Cortex of kidney (tissue), 1 donor: ENCODE results near the gene ADORA1.

Source experiments
- DNase-seq: peaks from one replicate; lab custom pipeline; 2025; lab: John Stamatoyannopoulos, UW

The ADORA1 gene

DNA sequence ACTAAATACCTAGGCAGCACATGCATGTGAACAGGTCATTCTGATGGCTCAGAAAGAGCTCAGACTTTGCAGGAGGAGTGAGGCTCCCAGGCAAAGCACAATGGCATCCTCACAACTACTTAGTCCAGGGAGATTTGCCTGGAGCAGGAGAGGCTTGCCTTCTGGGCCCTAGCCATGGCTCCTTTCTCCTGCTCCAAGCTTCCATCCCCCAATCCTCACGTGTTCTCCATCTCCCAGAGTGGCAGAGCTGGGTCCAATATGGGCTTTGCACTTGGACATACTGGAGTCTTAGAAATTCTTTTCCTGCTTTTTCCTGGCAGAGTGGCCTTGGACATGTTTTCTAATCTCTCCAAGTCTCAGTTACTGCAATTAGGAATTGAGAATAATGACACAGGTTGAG lies 32.3 kb downstream of the ADORA1 start:
- no peak for DNase-seq

DNA sequence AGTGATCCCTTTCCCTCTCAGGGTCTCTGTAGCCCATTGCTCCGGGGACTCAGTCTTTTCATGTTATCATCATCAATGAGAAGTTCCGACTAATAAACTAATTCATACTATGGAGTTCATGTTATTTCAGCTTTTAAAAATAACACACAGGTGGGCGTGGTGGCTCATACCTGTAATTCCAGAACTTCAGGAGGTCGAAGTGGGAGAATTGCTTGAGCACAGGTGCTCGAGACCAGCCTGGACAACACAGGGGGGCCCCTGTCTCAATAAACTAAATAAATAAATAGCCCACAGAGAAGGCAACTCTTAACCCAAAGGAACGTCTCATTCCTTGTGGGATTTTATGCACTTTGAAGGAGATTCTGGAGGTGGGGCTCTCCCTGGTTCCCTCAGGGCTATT lies 33.6 kb downstream of the ADORA1 start:
- no peak for DNase-seq

DNA sequence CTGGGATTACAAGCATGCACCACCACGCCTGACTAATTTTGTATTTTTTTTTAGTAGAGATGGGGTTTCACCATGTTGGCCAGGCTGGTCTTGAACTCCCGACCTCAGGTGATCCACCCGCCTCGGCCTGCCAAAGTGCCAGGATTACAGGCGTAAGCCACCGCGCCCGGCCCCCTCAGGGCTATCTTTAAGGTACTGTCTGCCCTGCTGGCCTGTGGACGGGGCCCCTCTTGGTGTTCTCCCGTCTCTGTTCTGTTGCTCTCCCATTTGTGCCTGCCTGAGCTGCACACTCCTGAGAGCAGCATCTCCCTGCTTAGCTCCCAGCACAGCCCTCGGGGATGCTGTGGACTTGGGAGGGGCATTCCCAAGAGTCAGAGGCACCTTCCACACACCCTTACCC lies 34.2 kb downstream of the ADORA1 start:
- DNase-seq, result no peak

DNA sequence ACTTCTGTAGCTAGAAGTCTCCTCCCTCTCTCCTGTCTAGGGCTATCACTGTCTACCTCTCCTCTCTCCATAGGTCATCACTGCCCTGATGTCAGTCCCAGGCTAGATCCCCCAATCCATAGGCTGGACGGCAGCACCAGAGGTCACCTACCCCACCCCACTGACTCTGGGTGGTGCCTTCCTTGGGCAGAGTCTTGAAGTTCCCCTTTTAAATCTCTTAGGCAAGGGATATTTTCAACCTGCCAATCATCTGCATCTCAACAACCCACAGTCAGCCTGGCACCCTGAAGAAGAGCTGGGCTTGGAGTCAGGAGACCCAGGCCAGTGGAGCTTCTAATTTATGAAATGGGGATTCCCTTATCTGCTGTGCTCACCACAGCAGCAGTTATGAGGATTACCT lies 34.9 kb downstream of the ADORA1 start:
- DNase-seq, result no peak

DNA sequence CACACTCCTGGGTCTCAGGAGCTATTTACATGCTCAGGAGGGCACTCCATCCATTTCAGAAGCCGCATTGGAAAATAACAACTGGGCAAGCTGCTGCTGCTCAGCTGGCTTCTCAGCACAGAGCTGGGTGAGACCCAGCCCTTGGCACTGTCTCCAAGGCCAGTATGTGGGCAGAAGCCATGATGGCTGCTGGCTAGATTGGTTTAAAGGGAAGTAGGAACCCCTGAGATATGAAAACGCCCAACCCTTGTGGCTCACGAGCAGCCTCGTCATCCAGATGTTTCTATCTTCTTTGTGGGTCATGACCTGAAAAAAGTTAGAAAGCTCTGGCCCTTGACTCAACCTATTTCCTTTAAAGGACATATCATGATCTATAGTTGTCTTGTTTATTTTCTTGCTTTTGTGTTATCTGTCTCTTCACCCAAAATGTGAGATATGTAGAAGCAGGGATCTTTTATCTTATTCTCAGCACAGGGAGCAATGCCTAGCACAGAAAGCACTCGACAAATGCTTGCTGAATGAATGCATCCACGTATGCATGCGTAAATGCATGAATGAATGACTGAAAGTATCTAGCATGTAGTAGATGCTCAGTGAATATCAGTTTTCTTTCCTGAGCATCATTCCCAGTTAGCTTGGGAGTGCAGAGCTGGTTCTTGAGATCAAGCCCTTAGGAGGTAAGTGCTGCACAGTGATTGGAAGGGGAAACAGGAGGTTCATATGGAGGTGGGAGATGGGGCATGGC lies 36.5 kb downstream of the ADORA1 start:
- DNase-seq, result no peak

DNA sequence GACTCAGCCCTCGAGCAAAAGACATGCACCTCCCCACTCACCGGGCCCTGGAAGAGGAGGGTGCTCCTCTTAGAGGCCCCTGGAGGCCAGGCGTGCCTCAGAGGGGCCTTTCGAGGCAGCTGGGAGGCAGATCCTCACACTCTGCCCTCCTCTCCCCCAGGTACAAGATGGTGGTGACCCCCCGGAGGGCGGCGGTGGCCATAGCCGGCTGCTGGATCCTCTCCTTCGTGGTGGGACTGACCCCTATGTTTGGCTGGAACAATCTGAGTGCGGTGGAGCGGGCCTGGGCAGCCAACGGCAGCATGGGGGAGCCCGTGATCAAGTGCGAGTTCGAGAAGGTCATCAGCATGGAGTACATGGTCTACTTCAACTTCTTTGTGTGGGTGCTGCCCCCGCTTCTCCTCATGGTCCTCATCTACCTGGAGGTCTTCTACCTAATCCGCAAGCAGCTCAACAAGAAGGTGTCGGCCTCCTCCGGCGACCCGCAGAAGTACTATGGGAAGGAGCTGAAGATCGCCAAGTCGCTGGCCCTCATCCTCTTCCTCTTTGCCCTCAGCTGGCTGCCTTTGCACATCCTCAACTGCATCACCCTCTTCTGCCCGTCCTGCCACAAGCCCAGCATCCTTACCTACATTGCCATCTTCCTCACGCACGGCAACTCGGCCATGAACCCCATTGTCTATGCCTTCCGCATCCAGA lies 37.7 kb downstream of the ADORA1 start:
- DNase-seq, result no peak

DNA sequence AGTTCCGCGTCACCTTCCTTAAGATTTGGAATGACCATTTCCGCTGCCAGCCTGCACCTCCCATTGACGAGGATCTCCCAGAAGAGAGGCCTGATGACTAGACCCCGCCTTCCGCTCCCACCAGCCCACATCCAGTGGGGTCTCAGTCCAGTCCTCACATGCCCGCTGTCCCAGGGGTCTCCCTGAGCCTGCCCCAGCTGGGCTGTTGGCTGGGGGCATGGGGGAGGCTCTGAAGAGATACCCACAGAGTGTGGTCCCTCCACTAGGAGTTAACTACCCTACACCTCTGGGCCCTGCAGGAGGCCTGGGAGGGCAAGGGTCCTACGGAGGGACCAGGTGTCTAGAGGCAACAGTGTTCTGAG lies 38.3 kb downstream of the ADORA1 start:
- DNase-seq, result no peak

DNA sequence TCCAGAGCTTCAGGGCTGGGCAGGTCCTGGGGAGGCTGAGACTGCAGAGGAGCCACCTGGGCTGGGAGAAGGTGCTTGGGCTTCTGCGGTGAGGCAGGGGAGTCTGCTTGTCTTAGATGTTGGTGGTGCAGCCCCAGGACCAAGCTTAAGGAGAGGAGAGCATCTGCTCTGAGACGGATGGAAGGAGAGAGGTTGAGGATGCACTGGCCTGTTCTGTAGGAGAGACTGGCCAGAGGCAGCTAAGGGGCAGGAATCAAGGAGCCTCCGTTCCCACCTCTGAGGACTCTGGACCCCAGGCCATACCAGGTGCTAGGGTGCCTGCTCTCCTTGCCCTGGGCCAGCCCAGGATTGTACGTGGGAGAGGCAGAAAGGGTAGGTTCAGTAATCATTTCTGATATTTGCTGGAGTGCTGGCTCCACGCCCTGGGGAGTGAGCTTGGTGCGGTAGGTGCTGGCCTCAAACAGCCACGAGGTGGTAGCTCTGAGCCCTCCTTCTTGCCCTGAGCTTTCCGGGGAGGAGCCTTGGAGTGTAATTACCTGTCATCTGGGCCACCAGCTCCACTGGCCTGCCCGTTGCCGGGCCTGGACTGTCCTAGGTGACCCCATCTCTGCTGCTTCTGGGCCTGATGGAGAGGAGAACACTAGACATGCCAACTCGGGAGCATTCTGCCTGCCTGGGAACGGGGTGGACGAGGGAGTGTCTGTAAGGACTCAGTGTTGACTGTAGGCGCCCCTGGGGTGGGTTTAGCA lies 38.8 kb downstream of the ADORA1 start:
- DNase-seq, result no peak

DNA sequence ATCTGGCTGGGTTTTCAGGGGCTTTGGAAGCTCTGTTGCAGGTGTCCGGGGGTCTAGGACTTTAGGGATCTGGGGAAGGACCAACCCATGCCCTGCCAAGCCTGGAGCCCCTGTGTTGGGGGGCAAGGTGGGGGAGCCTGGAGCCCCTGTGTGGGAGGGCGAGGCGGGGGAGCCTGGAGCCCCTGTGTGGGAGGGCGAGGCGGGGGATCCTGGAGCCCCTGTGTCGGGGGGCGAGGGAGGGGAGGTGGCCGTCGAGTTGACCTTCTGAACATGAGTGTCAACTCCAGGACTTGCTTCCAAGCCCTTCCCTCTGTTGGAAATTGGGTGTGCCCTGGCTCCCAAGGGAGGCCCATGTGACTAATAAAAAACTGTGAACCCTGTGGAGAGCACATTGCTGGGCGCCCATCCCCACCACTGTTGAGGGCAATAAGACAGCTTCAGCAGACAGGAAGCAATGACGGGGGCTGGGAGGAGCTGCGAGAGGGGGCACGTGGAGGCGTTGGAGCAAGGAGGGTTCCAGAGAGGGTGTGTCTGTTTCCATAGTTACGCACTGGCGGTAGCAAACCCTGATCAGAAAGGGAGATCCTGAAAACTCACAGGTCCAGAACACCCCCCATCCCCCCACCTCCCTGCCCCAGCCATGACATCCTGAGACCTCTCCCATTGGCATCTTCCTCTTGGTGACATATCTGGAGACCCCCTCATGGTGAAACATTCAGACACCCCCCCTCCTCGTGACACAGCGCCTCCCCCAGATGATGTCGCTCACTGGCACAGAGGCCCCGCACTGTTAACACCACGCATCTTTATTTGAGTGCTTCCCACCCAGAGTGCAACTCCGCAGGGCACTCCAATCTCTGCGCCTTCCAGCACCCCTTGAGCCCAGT lies 39.7 kb downstream of the ADORA1 start:
- DNase-seq, result no peak

DNA sequence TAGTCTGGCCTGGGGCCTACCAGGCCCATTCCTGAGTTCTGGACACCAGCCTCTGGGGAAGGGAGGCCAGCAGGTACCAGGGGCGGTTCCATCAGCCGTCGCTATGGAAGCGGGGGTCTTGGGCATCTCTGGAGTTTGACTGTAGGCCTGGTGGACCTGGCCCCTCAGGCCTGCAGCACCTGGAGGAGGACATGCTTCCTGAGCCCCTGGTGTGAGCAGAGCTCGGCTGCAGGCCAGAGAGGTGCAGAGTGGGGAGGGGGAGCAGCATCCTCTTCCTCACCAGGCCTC lies 40.3 kb downstream of the ADORA1 start:
- DNase-seq, result no peak

DNA sequence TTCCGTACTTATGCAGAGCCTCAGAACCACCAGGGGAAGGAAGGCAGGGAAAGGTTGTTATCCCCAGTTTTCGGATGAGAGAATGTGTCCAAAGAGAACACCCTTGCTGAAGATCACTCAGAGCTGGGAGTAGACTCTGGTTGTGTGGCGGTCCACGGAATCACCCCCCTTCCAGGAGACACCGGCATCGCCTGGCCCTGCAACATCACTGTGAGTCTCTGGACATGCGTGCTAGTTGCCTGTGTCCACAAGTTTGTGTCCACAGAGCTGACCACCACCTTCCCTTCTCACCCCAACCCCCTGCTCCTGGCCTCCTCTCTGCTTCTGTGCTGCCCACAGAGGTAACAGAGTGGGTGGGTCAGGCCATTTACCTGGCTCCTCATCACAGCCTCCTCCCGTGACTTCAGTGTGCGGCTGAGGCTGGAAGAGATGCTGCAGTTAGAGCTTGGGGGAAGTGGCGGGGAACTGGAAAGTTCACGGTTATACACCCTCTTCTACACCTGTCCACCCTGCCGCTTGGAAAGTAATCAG lies 40.8 kb downstream of the ADORA1 start:
- DNase-seq, result no peak

DNA sequence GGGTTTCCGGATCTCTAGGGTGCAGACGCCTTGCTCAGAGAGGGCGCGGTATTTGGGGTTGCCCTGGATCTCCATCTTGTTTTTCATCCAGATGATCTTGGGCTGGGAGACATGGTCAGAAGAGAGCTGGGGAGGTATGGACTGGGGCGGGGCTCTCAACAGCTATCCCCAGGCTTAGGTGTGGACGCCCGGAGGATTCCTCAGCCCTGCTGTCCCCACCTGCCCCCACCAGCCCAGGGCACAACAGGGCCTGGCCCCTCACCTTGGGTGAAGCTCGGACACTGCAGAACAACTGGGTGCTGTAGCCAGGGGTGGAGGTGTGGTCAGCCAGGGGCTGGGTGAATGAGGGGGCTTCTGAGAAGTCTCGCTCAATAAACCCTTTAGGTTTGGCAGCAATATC lies 41.5 kb downstream of the ADORA1 start:
- DNase-seq, result no peak

DNA sequence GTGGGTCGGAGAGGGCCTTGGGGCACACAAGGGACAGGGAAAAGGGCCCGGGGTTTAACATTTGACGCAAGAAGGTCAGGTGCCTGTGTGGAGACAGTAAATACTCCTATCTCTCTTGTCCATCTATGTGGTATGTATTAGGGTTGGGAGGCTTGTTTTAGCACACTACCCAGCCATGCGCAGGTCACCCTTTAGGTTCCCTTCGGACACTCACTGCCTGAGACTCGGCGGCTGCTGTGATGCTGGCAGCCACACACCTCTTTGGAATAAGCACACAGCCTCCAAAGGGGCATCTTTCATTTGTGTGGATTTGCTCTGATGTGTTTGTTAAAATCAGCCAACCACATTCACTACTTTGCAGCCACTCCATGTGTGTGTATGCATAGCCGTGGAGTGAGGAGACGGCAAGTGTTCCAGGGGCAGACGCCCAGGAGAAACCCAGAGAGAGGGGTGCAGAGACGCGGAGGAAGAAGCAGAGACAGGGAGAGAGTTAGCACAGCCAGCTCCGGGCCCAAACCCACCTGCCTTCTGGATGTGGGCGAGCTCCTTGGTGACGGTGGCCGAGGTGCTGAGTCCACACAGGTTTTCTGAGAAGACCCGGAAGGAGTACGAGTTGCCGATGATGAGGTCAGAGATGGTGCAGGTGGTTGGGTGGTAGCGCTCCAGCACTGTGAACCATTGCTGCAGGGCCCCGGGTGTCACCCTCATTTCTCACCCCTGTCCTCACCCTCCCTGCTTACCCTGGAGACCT lies 42.4 kb downstream of the ADORA1 start:
- DNase-seq, result no peak

DNA sequence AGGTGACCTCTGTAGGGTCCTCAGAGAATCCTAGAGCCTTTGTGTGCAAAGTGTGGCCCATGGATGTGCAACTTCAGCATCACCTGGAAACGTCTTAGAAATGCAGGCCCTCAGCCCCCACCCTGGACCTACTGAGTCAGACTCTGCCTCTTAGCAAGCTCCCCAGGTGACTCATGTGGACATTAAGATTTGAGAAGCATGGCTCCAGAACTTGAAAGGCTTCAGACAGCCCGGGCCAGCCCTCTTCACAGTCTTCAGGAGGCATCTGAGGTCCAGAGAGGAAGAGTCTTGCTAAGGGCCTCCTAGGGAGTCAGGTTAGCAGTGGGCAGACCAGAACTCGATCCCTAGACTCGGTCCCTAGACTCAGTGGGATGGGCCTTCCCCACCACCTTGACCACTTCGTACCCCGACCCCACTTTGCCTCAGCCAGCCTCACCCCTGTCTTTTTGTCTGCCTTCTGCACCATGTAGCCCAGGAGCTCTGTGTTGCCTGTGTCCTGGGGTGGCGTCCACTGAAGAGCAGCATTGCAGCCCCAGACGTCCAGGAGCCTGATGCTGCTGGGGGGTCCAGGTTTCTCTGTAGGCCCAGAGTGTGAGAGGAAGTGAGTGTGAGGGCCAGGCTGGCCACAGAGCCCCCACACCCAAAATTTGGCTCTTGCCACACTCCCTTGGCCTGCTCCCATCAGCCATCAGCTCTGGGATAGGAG lies 43.3 kb downstream of the ADORA1 start:
- DNase-seq, result no peak

DNA sequence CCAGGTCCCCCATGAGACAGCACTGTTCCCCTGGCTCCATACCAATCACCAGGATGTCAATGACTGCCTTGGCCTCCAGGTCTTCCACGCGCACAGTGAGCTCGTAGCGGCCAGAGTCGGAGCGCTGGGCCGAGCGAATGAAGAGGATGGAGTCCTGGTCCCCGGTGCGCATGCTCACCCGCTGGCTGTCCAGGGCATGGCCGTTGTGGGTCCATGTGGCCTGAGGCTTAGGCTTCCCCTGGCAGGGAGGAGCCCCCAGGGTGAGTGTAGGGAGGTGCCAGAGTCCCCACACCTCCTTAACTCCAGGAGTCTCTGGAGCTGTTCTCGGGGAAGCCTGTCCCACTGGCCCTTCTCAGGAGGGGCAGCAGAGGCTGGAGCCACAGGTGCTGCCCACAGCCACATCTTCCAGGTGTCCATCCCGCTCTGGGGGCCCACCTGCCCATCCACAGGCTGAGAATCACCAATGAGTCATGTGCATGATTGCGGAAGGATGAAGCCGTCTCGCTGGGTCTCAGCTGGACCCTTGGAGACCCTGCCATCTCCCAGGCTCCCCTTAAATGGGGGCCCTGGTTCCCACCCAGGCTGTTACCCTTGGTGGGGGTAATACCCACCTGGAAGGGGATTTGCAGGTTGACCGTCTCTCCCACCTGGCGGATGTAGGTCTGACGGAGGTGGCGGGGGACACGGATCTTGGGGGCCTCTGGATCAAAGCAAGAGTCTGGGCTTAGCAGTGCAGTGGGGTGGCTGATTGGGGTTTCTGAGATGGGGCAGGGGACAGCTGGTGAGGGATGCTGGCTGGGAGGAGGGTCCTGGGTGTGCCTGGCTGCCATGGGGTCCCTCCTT lies 44.0 kb downstream of the ADORA1 start:
- DNase-seq, result no peak

DNA sequence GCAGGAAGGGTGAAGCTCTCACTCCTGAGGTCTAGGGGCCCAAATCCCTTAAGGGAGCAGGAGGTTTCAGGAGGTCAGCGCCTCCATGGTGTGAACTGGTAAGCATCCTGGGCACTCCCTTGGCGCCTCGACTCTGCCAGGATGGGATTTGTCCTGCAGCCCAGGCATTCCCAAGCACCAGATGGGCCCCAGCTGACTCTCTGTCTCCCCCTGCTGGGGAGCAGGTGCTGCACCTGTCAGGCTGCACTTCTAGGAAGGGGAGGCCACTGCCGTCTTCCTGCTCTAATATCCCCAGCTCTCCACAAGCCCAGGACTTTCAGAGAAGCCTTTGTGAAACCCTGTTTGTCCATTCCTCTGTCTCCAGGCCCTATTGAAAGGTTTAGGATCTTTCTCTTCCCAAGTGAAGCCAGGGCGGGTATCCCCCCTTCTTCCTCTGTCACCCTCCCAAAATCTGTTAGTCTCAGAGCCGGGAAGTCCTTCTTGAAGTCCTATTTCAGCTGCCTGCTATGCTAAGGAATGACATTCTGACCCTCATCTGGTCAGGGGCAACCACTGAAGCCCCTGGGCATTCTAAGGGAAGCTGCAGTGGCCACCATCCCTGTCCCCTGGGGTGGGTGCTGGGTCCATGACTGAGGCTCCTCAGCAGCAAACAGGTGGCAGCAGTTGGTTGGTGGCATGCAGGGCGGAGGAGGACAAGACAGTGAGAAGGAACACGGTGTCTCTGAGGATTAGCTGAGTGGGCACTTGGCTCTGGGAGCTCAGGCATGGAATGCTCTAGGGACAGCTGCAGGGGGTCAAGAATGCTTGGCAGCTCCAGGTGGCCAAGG lies 44.9 kb downstream of the ADORA1 start:
- DNase-seq, result no peak

DNA sequence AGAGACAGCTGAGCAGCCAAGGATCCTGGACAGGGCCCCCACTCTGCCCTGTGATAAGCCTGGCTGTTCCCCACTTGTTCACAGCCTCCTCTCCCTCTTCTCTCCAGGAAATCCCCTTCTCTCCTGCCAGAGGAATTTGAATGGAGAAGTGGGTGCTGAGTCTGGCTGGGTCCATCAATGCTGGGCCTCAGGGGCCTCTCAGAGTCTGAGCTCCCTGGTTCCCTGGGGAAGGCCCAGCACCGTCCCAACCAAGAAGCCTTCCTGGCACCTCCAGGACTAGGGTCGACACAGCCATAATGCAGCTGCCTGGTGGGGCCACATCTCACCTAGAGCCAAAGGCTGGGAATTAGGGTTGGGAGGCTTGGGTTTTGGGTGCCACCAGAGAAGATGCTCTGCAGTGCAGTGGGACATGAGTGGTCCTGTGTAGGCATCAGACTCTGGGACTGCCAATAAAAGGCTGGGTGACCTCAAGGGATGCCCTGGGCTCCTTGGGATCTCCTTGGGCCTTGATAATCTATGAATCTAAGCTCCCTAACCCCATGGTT lies 45.6 kb downstream of the ADORA1 start:
- DNase-seq, result no peak

DNA sequence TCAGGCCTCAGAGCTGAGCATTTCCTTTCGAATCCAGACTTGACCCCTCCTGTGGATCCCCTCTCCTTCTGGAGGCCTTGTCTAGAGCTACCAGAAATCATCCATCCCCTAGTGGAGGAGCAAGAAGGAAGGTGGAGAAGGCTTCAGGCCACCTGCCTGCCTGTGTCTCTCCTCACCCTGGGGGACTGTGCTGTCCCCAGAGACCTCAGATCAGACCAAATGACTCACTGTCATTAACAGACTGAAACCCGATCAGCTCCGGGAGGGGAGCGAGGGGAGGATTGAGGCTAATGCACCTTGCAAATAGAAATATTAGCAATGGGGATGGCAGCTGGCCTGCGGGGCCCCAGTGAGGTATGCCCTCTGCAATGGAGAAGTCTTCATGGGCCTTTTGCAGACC lies 46.0 kb downstream of the ADORA1 start:
- DNase-seq, result no peak
